GM12873 (cell line): ENCODE measurements around the gene PPAT.

ENCODE experiments used
- TF ChIP-seq, protein P1 (sequence below): IDR thresholded peaks from 2 replicates; pipeline ENCODE4 v1.5.1; 2012; ENCODE audit warnings: low read depth, mild to moderate bottlenecking, moderate library complexity, low read length, control low read depth; ENCODE audit not compliant: insufficient read depth; ENCODE audit errors: missing control alignments

Gene PPAT

DNA sequence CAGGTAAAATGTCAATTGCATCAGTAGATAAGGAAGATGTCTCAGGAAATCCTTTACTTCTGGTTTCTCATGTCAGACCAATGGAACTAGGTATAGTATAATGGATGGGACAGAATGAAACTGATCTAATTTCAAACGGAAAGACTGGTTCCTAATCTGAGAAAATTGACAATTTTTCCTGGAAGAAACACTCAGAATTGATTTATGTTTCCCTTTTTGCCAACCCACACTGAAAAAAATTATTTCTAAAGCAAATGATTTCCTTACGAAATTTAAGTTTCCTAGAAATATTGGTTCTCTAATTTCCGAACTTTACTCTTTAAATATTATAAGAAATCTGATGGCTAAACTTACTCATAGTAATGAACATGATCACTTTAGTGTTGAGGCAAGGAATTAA lies 19.1 kb downstream of the PPAT start:
- TF ChIP-seq, protein P1, sequence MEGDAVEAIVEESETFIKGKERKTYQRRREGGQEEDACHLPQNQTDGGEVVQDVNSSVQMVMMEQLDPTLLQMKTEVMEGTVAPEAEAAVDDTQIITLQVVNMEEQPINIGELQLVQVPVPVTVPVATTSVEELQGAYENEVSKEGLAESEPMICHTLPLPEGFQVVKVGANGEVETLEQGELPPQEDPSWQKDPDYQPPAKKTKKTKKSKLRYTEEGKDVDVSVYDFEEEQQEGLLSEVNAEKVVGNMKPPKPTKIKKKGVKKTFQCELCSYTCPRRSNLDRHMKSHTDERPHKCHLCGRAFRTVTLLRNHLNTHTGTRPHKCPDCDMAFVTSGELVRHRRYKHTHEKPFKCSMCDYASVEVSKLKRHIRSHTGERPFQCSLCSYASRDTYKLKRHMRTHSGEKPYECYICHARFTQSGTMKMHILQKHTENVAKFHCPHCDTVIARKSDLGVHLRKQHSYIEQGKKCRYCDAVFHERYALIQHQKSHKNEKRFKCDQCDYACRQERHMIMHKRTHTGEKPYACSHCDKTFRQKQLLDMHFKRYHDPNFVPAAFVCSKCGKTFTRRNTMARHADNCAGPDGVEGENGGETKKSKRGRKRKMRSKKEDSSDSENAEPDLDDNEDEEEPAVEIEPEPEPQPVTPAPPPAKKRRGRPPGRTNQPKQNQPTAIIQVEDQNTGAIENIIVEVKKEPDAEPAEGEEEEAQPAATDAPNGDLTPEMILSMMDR = no peak

DNA sequence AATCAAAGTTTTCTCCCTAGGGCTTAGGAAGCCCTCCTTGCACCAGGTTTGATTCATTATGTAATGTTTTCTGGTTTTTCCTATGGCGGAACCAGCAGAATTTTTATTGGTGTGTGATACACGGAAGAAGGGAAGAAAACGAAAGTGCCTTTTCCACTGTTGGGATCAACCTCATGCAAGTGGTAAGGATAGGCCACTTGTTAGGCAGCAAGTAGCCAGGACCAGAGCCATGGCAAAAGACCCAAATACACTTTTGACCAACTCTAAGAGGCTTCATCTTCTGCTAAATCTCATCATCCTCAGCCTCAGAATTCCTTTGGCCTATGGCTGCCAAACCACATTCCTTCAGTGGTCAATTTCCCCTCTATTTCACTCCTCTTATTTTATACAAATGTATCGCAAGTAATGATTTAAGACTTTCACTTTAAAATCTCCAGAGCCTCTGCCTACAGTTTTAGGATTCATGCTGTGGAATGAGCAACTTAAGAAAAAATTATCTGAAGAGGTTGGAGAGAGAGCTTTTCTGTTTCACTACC lies 21.2 kb downstream of the PPAT start:
- TF ChIP-seq, protein P1 = no peak

DNA sequence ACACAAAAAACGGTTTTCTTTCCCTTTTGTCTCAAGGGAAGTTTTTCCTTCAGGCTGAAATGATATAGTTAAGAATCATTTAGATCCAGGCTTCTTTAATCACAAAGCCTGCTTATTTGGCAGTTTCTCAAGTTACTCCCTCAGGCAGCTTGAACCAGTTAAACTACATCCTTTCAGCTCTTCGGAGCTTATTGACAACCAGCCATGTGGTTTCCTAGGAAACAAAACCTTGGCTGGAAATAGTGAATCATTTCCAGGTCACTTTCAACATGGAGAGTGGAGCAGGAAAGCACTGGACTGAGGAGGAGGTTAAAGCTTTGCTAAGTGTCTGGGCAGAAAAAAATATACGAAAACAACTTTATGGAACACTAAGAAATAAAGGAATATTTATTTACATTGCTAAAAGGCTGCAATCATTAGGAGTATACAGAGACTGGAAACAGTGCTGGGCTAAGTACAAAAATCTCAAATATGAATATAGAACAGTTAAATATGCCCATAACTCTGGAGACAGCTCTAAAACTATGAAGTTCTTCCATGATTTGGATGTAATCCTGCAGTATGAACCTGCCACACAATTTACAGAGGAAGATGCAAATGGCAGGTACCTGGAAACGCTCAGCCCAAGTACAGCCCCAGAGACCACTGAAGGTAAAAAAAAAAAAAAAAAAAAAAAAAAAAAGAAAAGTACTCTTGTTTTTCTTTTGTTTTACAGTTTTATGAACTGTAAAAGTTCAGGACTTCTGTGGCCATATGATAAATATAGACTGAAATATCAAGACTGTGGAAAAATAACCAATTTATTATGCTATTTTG lies 25.0 kb downstream of the PPAT start:
- TF ChIP-seq, protein P1 = no peak

DNA sequence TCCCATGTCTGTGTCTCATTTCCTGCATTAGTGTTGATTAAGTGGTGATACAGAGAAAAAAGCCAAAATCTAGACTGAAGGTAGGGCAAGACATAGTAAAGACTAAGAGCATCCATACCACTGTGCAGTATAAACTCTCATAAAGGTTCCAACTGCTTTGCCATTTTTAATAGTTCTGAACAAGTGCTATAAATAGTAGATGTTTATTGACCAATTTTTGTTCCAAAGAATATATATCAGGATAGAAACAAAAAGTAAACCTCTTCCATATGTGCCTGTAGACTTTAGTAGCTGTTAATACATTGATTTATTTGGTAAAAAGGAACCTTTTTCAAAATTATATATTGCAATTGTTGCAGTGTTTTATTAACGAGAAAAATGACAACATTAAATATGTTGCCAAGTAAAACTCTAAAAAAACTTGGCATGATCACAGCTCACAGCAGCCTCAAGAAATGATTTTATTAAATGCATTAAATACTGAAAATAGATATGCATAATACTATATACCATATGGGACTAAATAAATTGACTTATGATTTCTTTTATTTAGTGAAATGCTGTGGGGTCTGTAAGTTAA lies 25.8 kb downstream of the PPAT start:
- TF ChIP-seq, protein P1 = no peak

DNA sequence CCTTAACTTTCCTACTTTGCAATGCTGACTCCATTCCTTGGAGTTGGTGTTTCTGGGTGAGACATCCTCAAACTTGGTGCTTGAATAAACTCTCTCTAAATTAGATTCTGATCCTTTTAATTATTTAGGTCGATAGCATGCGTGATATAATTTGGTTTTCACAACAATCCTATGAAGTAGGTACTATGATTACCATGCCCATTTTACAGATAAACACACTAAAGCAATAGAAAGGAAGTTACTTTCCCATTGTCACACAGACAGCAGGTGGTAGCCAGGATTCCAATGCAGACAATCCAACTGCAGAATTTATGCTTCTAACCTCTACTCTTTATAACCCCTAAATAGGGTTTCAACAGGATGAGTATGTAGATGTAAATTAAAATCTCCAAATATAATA lies 26.4 kb downstream of the PPAT start:
- TF ChIP-seq, protein P1 = no peak

DNA sequence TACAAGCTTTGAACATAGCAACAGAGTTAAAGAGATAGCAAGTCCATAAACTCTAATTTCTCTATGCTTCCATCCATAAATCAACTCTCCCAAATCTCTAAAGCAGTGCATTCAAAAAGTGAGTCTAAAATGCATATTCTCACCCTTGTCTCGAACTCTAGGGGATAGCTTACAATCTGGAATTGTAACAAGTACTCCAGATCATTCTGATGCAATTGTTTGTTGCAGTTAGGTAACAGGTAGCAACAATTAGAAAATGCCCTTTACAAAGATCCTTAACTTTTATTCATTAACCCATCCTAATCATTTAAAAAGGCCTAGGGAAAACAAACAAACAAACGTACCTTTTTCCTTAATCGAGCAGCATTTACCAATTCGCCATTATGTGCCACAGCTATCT lies 29.3 kb downstream of the PPAT start:
- TF ChIP-seq, protein P1 = no peak

DNA sequence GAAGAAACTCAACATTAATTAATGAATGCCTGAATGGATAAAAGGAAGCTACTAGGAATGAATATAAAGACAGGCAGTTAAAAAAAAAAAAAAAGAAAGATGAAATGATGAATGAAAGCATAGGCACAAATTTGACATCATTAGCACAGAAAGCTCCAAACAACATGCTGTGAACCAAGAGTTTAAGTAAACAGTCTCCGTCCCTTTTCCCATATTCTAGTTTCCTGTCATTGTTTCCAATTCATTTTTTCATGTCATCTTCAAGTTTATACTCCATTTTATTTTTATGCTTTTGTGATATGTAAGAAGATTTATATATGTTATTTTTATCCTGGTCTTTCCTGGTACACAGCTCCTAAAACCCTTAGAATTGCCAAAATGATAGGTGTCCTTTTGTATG lies 30.4 kb downstream of the PPAT start:
- TF ChIP-seq, protein P1 = no peak
